ENCODE data around the gene ARHGAP44.

- TF ChIP-seq REST (IDR thresholded peaks at IDR 0.05; ENCODE audit: borderline replicate concordance) = no peak
- TF ChIP-seq REST (CRISPR knock-in tag; IDR thresholded peaks at IDR 0.05; ENCODE audit: low read depth) = no peak
- TF ChIP-seq CTCF (IDR thresholded peaks at IDR 0.05 in 2 of 3, conservative IDR thresholded peaks at IDR 0.05 in 1 of 3; ENCODE audit: insufficient read depth in 2 of 3, low read depth in 1 of 3, low read length in 3 of 3) = no peak
- TF ChIP-seq CREB1 (IDR thresholded peaks at IDR 0.05) = no peak
- TF ChIP-seq CREB1 (CRISPR knock-in tag; IDR thresholded peaks at IDR 0.05) = no peak
- no peak for TF ChIP-seq ZNF316 (IDR thresholded peaks at IDR 0.05)
- TF ChIP-seq KDM5B (IDR thresholded peaks at IDR 0.05; ENCODE audit: insufficient replicate concordance, low read depth, low read length) = no peak
- no peak for TF ChIP-seq ZBTB43 (CRISPR knock-in tag; IDR thresholded peaks at IDR 0.05)
- no peak for TF ChIP-seq POLR2B (IDR thresholded peaks at IDR 0.05; ENCODE audit: low read depth, partially characterized antibody)
- TF ChIP-seq ARID2 (IDR thresholded peaks at IDR 0.05) = no peak
- no peak for TF ChIP-seq TAF1 (IDR thresholded peaks at IDR 0.05; ENCODE audit: control insufficient read depth, extremely low read depth, insufficient read depth, low read length, severe bottlenecking)
- TF ChIP-seq POLR2AphosphoS5 (IDR thresholded peaks at IDR 0.05; ENCODE audit: control insufficient read depth, insufficient read depth, low read depth, low read length) = no peak
- TF ChIP-seq MYC (IDR thresholded peaks at IDR 0.05; ENCODE audit: low read depth, low read length) = no peak
- TF ChIP-seq MYC (CRISPR knock-in tag; IDR thresholded peaks at IDR 0.05; ENCODE audit: borderline replicate concordance, low read depth) = no peak
- TF ChIP-seq ZNF232 (CRISPR knock-in tag; IDR thresholded peaks at IDR 0.05) = no peak
These were observed 237.9 kb downstream of the ARHGAP44 start for GRCh38 chr17:13027246-13027645.

Measured in K562 (cell line).